NB4 (cell line): ENCODE data around the gene CD83.

Experiments
- MYC ChIP-seq: IDR thresholded peaks from 2 replicates; pipeline ENCODE4 v1.6.1; 2011; ENCODE audit warnings: low read depth, low read length
- POLR2A ChIP-seq: IDR thresholded peaks from 2 replicates; pipeline ENCODE4 v1.6.1; 2011; ENCODE audit warnings: mild to moderate bottlenecking; ENCODE audit not compliant: insufficient read length; ENCODE audit errors: extremely low read depth
- TF ChIP-seq, protein P1 (sequence below): IDR thresholded peaks from 2 replicates; pipeline ENCODE4 v1.6.1; 2011; ENCODE audit warnings: low read depth, low read length
- TF ChIP-seq, protein P2 (sequence below): IDR thresholded peaks from one replicate; pipeline ENCODE4 v1.5.1; 2012; ENCODE audit warnings: low read depth, low read length

DNA sequence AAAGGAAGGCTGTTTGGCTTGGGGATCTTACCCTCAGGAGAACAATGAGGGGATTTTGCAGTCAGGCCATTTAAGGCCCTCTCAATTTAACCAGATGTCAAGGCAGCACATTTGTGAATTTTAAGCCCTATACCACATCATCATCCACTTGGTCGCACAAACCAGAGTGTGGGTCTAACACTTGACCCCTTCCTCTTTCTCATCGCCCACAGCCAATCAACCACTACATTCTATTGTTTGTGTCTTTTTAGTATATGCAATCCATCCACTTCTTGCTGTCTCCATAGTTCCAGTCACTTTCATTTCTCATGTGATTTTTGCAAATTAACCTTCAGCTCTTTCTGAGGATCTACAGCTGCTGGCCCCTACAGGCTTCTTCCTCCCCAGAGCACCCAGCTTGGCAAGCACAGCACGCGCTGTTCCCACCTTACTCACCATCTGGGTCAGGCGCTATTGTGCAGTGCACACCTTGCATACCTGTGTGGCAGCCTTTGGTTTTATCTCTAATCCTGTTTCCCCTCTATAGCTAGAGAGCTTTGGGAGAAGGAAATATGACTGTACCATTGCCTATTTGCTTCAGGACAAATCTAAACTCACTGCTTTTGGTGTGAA is 32.3 kb upstream of the CD83 start:
- TF ChIP-seq POLR2A (no peak), MYC (no peak)
- TF ChIP-seq, protein P1, sequence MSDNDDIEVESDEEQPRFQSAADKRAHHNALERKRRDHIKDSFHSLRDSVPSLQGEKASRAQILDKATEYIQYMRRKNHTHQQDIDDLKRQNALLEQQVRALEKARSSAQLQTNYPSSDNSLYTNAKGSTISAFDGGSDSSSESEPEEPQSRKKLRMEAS = no peak
- TF ChIP-seq, protein P2, sequence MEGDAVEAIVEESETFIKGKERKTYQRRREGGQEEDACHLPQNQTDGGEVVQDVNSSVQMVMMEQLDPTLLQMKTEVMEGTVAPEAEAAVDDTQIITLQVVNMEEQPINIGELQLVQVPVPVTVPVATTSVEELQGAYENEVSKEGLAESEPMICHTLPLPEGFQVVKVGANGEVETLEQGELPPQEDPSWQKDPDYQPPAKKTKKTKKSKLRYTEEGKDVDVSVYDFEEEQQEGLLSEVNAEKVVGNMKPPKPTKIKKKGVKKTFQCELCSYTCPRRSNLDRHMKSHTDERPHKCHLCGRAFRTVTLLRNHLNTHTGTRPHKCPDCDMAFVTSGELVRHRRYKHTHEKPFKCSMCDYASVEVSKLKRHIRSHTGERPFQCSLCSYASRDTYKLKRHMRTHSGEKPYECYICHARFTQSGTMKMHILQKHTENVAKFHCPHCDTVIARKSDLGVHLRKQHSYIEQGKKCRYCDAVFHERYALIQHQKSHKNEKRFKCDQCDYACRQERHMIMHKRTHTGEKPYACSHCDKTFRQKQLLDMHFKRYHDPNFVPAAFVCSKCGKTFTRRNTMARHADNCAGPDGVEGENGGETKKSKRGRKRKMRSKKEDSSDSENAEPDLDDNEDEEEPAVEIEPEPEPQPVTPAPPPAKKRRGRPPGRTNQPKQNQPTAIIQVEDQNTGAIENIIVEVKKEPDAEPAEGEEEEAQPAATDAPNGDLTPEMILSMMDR = no peak
